OCI-LY3 (cell line): ENCODE measurements around the gene KYAT1.

Experiments
- H2AFZ ChIP-seq: fragments of 200-600, 300-600 bp; shearing (Covaris generic); 2 replicates; pipeline ENCODE4 v1.6.0; 2014; ENCODE audit warnings: antibody characterized with exemption, low read depth, low read length
- H3K27ac ChIP-seq: fragments of 200-600, 300-600 bp; sonication (generic); 2 replicates; pipeline ENCODE4 v1.5.1; 2014; ENCODE audit warnings: mild to moderate bottlenecking, low read length, moderate library complexity, mixed read lengths
- H3K27me3 ChIP-seq: fragments of 200-600, 300-600 bp; sonication (generic); 2 replicates; pipeline ENCODE4 v1.6.1; 2014; ENCODE audit warnings: low read depth, low read length, mixed read lengths
- H3K36me3 ChIP-seq: fragments of 200-600, 300-600 bp; sonication (generic); replicated peaks from 2 replicates; pipeline ENCODE3; 2014; ENCODE audit warnings: low read depth, low read length, mixed read lengths
- H3K4me1 ChIP-seq: fragments of 300-600, 200-600 bp; sonication (generic); 2 replicates; pipeline ENCODE4 v1.6.1; 2014; ENCODE audit warnings: low read length, mixed read lengths
- H3K4me2 ChIP-seq: fragments of 200-600, 300-600 bp; sonication (generic); 2 replicates; pipeline ENCODE4 v1.6.1; 2014; ENCODE audit warnings: low read length, mixed read lengths
- H3K4me3 ChIP-seq: fragments of 300-600, 200-600 bp; sonication (generic); 2 replicates; pipeline ENCODE4 v1.5.1; 2014; ENCODE audit warnings: antibody characterized with exemption, mild to moderate bottlenecking, low read length, moderate library complexity
- H3K79me2 ChIP-seq: fragments of 300-600, 200-600 bp; shearing (Covaris generic); 2 replicates; pipeline ENCODE4 v1.6.1; 2014; ENCODE audit warnings: mild to moderate bottlenecking, low read length, mixed read lengths
- H3K9ac ChIP-seq: fragments of 300-600, 200-600 bp; shearing (Covaris generic); 2 replicates; pipeline ENCODE4 v1.6.0; 2014; ENCODE audit warnings: mild to moderate bottlenecking, low read length, moderate library complexity
- H3K9me3 ChIP-seq: fragments of 200-600, 300-600 bp; shearing (Covaris generic); 2 replicates; pipeline ENCODE4 v1.6.1; 2014; ENCODE audit warnings: low read length, mixed read lengths; ENCODE audit not compliant: insufficient read depth
- H4K20me1 ChIP-seq: fragments of 200-600, 300-600 bp; sonication (generic); 2 replicates; pipeline ENCODE4 v1.6.1; 2016; ENCODE audit warnings: low read length, mixed read lengths; ENCODE audit not compliant: insufficient read depth
- EZH2phosphoT487 ChIP-seq: fragments of 200-600 bp; shearing (Covaris generic); IDR thresholded peaks from 2 replicates; pipeline ENCODE4 v1.6.1; 2018; ENCODE audit warnings: antibody characterized with exemption, mixed run types, low read depth
- TF ChIP-seq, protein P1 (sequence below): fragments of 200-600, 300-600 bp; sonication (generic); IDR thresholded peaks from 2 replicates; pipeline ENCODE4 v1.5.1; 2014; ENCODE audit warnings: antibody characterized with exemption, low read length, low read depth

Gene KYAT1

DNA sequence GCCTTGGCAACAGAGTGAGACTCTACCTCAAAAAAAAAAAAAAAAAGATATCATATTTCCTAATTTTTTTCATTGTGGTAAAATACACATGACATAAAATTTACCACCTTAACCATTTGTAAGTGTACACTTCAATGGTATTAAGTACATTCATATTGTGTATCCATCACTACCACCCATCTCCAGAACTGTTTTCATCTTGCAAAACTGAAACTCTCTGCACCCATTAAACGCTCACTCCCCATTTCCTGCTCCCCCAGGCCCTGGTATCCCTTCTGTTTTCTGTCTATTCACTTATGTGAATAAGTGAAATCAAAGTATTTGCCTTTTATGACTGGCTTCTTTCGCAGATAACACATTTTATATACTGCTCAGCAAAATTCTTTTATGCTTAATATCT is 13.0 kb upstream of the KYAT1 start:
- Histone ChIP-seq H4K20me1 (0 out of 2 replicates have a peak, but pooled peaks cover 4% of the 10 kb centered on the region), H2AFZ (no peak overlapping the region), H3K36me3 (peaks cover 13% of the 10 kb centered on the region), H3K4me2 (no peak overlapping the region), H3K9ac (no peak overlapping the region), H3K27me3 (no peaks in the 10 kb centered on the region), H3K4me1 (peaks cover 5% of the 10 kb centered on the region; the same call in 1 of the 2 replicates), H3K9me3 (no peaks in the 10 kb centered on the region), H3K4me3 (no peak overlapping the region), H3K79me2 (peaks cover 6% of the 10 kb centered on the region; the same call in 1 of the 2 replicates), H3K27ac (no peak overlapping the region)
- TF ChIP-seq, protein P1, sequence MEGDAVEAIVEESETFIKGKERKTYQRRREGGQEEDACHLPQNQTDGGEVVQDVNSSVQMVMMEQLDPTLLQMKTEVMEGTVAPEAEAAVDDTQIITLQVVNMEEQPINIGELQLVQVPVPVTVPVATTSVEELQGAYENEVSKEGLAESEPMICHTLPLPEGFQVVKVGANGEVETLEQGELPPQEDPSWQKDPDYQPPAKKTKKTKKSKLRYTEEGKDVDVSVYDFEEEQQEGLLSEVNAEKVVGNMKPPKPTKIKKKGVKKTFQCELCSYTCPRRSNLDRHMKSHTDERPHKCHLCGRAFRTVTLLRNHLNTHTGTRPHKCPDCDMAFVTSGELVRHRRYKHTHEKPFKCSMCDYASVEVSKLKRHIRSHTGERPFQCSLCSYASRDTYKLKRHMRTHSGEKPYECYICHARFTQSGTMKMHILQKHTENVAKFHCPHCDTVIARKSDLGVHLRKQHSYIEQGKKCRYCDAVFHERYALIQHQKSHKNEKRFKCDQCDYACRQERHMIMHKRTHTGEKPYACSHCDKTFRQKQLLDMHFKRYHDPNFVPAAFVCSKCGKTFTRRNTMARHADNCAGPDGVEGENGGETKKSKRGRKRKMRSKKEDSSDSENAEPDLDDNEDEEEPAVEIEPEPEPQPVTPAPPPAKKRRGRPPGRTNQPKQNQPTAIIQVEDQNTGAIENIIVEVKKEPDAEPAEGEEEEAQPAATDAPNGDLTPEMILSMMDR = no peak
- TF ChIP-seq EZH2phosphoT487 = no peak

GRCh38 chr9:128893354-128893753 is 11.6 kb upstream of the KYAT1 start:
- Histone ChIP-seq H3K4me2 (no peak overlapping the region), H3K27ac (no peak overlapping the region), H4K20me1 (0 out of 2 replicates have a peak, but pooled peaks cover 4% of the 10 kb centered on the region), H3K27me3 (no peaks in the 10 kb centered on the region), H3K9me3 (no peaks in the 10 kb centered on the region), H3K36me3 (peaks cover 16% of the 10 kb centered on the region), H3K4me1 (no peaks in the 10 kb centered on the region), H2AFZ (no peak overlapping the region), H3K9ac (no peak overlapping the region), H3K4me3 (no peak overlapping the region), H3K79me2 (peaks cover 7% of the 10 kb centered on the region; the same call in 1 of the 2 replicates)
- TF ChIP-seq, protein P1 = no peak
- TF ChIP-seq EZH2phosphoT487 = no peak

DNA sequence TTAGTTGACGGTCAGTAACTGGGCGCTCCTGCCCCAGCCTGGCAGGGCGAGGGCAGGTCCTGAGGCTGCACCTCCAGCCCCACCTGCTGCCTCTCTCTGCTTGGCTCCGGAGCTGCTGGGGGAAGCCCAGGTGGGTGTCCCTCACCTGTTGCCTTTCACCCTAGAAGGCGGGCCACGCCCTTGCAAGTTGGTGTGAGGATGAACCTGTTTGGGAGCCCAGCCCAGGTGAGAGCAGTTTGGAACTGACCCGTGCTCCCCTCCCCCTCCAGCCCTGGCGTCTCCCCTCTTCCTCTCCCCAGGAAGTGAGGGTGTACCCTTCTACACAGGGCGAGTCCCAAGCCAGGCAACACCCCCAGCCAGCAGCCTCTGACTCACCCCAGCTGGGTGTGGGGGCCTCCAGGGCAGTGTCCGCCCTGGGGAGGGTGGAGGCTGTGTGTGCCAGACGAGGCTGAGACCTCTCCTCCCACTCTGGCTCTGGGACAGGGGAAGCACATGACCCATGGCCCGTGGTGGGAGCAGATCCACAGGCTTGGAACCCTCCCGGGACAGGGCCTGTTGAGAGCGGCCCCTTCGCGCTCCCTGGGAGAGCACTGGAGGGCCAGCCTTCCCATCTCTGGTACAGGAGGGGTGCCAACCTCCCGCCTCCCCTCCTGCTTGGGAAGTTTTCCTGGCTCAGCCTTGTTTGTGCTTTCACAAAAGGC is 10.6 kb upstream of the KYAT1 start:
- H3K36me3 ChIP-seq = peaks cover 16% of the 10 kb centered on the region
- H3K4me3 ChIP-seq = no peak overlapping the region
- TF ChIP-seq EZH2phosphoT487 = no peak
- TF ChIP-seq, protein P1 = no peak
- 0 out of 2 replicates have a peak, but pooled peaks cover 4% of the 10 kb centered on the region for H4K20me1 ChIP-seq
- no peak overlapping the region for H3K27ac ChIP-seq
- H3K9ac ChIP-seq = no peak overlapping the region
- no peak overlapping the region for H2AFZ ChIP-seq
- H3K79me2 ChIP-seq = peaks cover 13% of the 10 kb centered on the region; the same call in 1 of the 2 replicates
- H3K9me3 ChIP-seq = no peaks in the 10 kb centered on the region
- no peaks in the 10 kb centered on the region for H3K27me3 ChIP-seq
- no peaks in the 10 kb centered on the region for H3K4me1 ChIP-seq
- no peak overlapping the region for H3K4me2 ChIP-seq

GRCh38 chr9:128891321-128892220 is 9.8 kb upstream of the KYAT1 start:
- Histone ChIP-seq H3K9me3 (no peaks in the 10 kb centered on the region), H3K4me1 (no peaks in the 10 kb centered on the region), H3K27me3 (no peaks in the 10 kb centered on the region), H3K4me2 (no peak overlapping the region), H3K79me2 (peaks cover 13% of the 10 kb centered on the region; the same call in 1 of the 2 replicates), H3K27ac (no peak overlapping the region), H3K36me3 (peaks cover 19% of the 10 kb centered on the region), H3K4me3 (no peak overlapping the region), H4K20me1 (0 out of 2 replicates have a peak, but pooled peaks cover 4% of the 10 kb centered on the region), H2AFZ (no peak overlapping the region), H3K9ac (no peak overlapping the region)
- TF ChIP-seq EZH2phosphoT487 = no peak
- TF ChIP-seq, protein P1 = no peak
